Kidney (tissue), 14 donors: ENCODE results near the gene PATJ. TPM values are rescaled to one million over a fixed set of nuclear protein-coding genes. Genes with fewer than 3 reads are reported as not detected.

Experiments
- DNase-seq, 5 donors: peaks; one replicate each; pipeline ENCODE4 v3.0.0-alpha.2; 2013 to 2020
- FAIRE-seq: peaks from 2 replicates; lab custom pipeline; 2012; peaks lifted over from hg19 to GRCh38; lab: Jason Lieb, UNC
- H3K27ac ChIP-seq, 2 donors: one replicate each; pipeline ENCODE4 v1.7.0; 2013; ENCODE audit warnings: low read depth in 2 of 2, low read length in 2 of 2, inconsistent platforms in 1 of 2
- H3K27me3 ChIP-seq: one replicate; pipeline ENCODE4 v1.7.1; 2013; ENCODE audit warnings: low read length, inconsistent platforms; ENCODE audit not compliant: control insufficient read depth, insufficient read depth
- H3K36me3 ChIP-seq, 3 donors: one replicate each; pipeline versions ENCODE4 v1.7.0 to v1.7.1; 2013; ENCODE audit warnings: low read length in 3 of 3, control low read depth in 1 of 3, inconsistent platforms in 1 of 3; ENCODE audit not compliant: insufficient read depth in 3 of 3, control insufficient read depth in 2 of 3
- H3K4me1 ChIP-seq, 3 donors: one replicate each; pipeline versions ENCODE4 v1.7.0 to v1.7.1; 2013; ENCODE audit warnings: low read length in 3 of 3, inconsistent platforms in 1 of 3, low read depth in 1 of 3; ENCODE audit not compliant: control insufficient read depth in 2 of 3, insufficient read depth in 2 of 3
- H3K4me3 ChIP-seq, 3 donors: one replicate each; pipeline versions ENCODE4 v1.7.0 to v1.8.1; 2013; ENCODE audit warnings: low read length in 3 of 3, control low read depth in 1 of 3, inconsistent platforms in 1 of 3
- H3K9ac ChIP-seq, 3 donors: one replicate each; pipeline versions ENCODE4 v1.7.0 to v1.7.1; 2013; ENCODE audit warnings: low read length in 3 of 3, control low read depth in 1 of 3, inconsistent platforms in 1 of 3
- H3K9me3 ChIP-seq, 3 donors: one replicate each; pipeline versions ENCODE4 v1.7.0 to v1.7.1; 2013; ENCODE audit warnings: low read length in 3 of 3, control low read depth in 1 of 3, inconsistent platforms in 1 of 3; ENCODE audit not compliant: control insufficient read depth in 2 of 3, insufficient read depth in 1 of 3
- intact Hi-C: fragments of 100-400 bp; cut with DNase I; formaldehyde crosslinking; loops from one replicate; pipeline ENCODE4 v1.11.1; 2022
- polyA plus RNA-seq: library from polyadenylated mRNA; stranded (reverse); fragments of 350-450 nt; fragmentation: Illumina TruSeq; extraction: RNeasy Lipid Tissue Mini Kit (QIAGEN cat#74804); gene quantifications from one replicate; pipeline ENCODE4 v1.2.3, GENCODE V29; 2014; ENCODE audit warnings: low read depth, low replicate concordance; ENCODE audit not compliant: insufficient read depth
- total RNA-seq: library from RNA; stranded (reverse); fragmentation: NEBNext Ultra II Directional; extraction: Animal tissue kit (Norgen Biotek cat#: 25700); gene quantifications from one replicate; pipeline ENCODE4 v1.2.1, GENCODE V29; 2021
- TF ChIP-seq, protein P1 (sequence below): IDR thresholded peaks from 3 replicates; pipeline ENCODE4 v1.5.1; 2012; ENCODE audit warnings: mild to moderate bottlenecking, moderate library complexity, borderline replicate concordance; ENCODE audit not compliant: insufficient read depth; ENCODE audit errors: extremely low read depth
- donor health status: control.
- donor health status: control.
- donor health status: control.
- donor health status: control.
- donor health status: control.
- donor health status: DM: yes; HTN: yes; CAD: no.
- donor health status: Normal renal cell carcinoma (clear cell type).

The PATJ gene
- total and polyA plus RNA-seq, 2 donors from 2014 or later: 44.0 to 98.0 TPM

DNA sequence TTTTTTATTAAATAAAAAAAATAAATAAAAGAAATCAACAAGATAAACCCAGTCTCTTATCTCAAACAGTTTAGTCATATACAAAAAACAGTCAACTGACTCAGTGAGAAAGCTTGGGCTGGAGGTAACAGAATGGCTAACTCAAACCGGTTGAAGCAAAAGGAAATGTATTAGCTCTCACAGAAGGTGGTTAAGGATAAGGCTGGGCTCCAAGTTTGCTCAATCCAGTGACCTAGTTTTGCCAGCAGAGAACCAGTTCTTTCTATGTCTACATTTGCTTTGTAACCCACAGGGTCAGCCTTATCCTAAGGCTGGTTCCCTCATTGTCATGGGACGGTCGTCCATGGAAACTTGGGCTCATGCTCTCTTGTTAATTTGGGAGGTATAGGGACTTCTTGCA lies 307.9 kb downstream of the PATJ start:
- TF ChIP-seq, protein P1, sequence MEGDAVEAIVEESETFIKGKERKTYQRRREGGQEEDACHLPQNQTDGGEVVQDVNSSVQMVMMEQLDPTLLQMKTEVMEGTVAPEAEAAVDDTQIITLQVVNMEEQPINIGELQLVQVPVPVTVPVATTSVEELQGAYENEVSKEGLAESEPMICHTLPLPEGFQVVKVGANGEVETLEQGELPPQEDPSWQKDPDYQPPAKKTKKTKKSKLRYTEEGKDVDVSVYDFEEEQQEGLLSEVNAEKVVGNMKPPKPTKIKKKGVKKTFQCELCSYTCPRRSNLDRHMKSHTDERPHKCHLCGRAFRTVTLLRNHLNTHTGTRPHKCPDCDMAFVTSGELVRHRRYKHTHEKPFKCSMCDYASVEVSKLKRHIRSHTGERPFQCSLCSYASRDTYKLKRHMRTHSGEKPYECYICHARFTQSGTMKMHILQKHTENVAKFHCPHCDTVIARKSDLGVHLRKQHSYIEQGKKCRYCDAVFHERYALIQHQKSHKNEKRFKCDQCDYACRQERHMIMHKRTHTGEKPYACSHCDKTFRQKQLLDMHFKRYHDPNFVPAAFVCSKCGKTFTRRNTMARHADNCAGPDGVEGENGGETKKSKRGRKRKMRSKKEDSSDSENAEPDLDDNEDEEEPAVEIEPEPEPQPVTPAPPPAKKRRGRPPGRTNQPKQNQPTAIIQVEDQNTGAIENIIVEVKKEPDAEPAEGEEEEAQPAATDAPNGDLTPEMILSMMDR: no peak
- H3K27ac ChIP-seq: peak overlapping the region in 1 of 2 donors; percentile 6
- H3K4me1 ChIP-seq: no peaks in the 10 kb centered on the region
- no peak overlapping the region for H3K9ac ChIP-seq
- H3K36me3 ChIP-seq: peaks cover 0 to 13% (median 8%) of the 10 kb centered on the region in 3 donors
- no peaks in the 10 kb centered on the region for H3K27me3 ChIP-seq
- intact Hi-C loops: no loop called here
- DNase-seq (no peak), FAIRE-seq (peak; percentile 71)
- H3K4me3 ChIP-seq: no peak overlapping the region
- H3K9me3 ChIP-seq: no peaks in the 10 kb centered on the region

DNA sequence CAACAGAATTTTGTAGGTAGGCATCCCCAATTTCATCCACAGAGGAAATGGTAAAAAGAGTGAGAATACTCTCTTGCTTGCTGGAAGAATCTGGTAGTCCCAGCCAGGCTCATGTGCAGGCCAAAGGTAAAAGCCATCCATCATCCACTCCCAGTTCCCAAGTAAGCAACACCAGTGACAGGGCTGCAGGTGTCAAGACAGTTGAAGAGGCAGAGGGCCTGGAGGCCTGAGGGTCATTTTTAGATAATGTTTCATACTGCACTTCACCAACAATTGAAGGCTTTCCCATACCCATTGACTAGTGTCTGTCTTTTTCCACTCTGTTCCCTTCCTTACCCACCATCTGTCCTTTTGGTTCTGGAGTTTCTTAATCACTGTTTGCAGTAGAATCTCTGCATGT lies 310.7 kb downstream of the PATJ start:
- no peaks in the 10 kb centered on the region for H3K27me3 ChIP-seq
- H3K9me3 ChIP-seq: no peaks in the 10 kb centered on the region
- TF ChIP-seq, protein P1: no peak
- no peaks in the 10 kb centered on the region for H3K4me1 ChIP-seq
- no peak overlapping the region for H3K4me3 ChIP-seq
- FAIRE-seq (no peak), DNase-seq (no peak)
- H3K36me3 ChIP-seq: peaks cover 0 to 22% (median 6%) of the 10 kb centered on the region in 3 donors
- H3K9ac ChIP-seq: no peak overlapping the region
- intact Hi-C loops: no loop called here
- no peak overlapping the region for H3K27ac ChIP-seq

DNA sequence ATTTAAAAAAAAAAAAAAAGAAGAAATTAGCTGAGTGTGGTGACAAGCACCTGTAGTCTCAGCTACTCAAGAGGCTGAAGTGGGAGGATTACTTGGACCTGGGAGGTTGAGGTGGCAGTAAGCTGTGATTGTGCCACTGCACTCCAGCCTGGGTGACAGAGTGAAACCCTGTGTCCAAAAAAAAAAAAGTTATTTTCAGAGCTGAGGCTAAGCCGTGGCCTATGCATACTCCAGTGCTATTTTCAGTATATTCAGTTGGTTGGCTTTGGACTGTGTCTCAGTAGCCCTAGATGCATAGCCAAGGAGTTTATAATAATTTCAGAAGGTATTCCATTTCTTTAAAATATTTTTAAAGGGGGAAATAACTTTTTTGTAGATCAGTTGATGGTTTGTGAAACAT lies 311.9 kb downstream of the PATJ start:
- intact Hi-C loops: no loop called here
- Histone ChIP-seq H3K27me3 (no peaks in the 10 kb centered on the region), H3K27ac (no peak overlapping the region), H3K4me3 (no peak overlapping the region), H3K4me1 (no peaks in the 10 kb centered on the region), H3K9me3 (no peaks in the 10 kb centered on the region), H3K36me3 (peaks cover 0 to 22% (median 6%) of the 10 kb centered on the region in 3 donors), H3K9ac (no peak overlapping the region)
- no peak for FAIRE-seq
- TF ChIP-seq, protein P1: no peak
- no peak for DNase-seq

DNA sequence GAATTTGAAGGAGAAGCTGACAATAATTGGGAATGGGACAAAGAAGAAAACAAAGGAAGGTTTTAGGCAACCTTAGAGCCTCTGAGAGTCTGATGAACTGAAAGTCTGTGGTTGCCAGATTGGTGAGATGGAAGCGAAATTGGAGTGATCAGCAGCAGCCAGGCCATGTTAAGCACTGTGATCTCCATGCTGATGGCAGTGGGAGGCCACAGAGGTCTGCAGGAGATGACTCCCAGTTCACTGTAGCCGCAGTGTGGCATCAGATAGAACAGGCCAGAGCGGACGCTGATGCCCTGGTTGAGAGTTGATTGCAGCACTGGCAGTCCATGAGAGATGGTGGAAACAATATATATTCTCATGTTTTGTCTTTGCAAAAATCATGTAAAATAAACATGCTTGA lies 314.9 kb downstream of the PATJ start:
- no peaks in the 10 kb centered on the region for H3K4me1 ChIP-seq
- no peak for DNase-seq
- no peak overlapping the region for H3K9ac ChIP-seq
- H3K4me3 ChIP-seq: no peak overlapping the region
- H3K36me3 ChIP-seq: peaks cover 0 to 11% (median 4%) of the 10 kb centered on the region in 3 donors
- no peak overlapping the region for H3K27ac ChIP-seq
- H3K27me3 ChIP-seq: no peaks in the 10 kb centered on the region
- intact Hi-C loops: no loop called here
- no peak for FAIRE-seq
- TF ChIP-seq, protein P1: no peak
- no peaks in the 10 kb centered on the region for H3K9me3 ChIP-seq
